ENCODE results near the gene TIMM17B. TPM values are rescaled to one million over a fixed set of nuclear protein-coding genes. Genes with fewer than 3 reads are reported as not detected.
A peak's percentile ranks its signal among the peaks of the same experiment; 100 is the strongest.
"Not testable (repeated sequence)": the region's sequence is repeated elsewhere in the genome, so short reads cannot be mapped to it uniquely, and the experiment has no call there.

The TIMM17B gene
- total RNA-seq, 1 experiment from 2014 or later, result 41.2 TPM

- no peak for DNase-seq (ENCODE audit: low read depth)
Measured at GRCh38 chrX:48894891-48895290, 2.7 kb downstream of the TIMM17B start.

GRCh38 chrX:48893556-48894348 lies 3.8 kb downstream of the TIMM17B start:
- DNase-seq (ENCODE audit: low read depth), result no peak

- no peak for DNase-seq (ENCODE audit: low read depth)
Measured at GRCh38 chrX:48892896-48893295, 4.7 kb downstream of the TIMM17B start.

- DNase-seq (ENCODE audit: low read depth), result peak; percentile 78
Measured at GRCh38 chrX:48891402-48892288, 5.9 kb downstream of the TIMM17B start.

GRCh38 chrX:48890934-48891401 lies 6.6 kb downstream of the TIMM17B start:
- no peak for DNase-seq (ENCODE audit: low read depth)

GRCh38 chrX:48890296-48890925 lies 7.2 kb downstream of the TIMM17B start:
- no peak for DNase-seq (ENCODE audit: low read depth)

GRCh38 chrX:48886586-48886985 lies 11.0 kb downstream of the TIMM17B start:
- DNase-seq (ENCODE audit: low read depth), result not testable (repeated sequence)

- DNase-seq (ENCODE audit: low read depth), result no peak
Measured at GRCh38 chrX:48883729-48884128, 13.8 kb downstream of the TIMM17B start.

- not testable (repeated sequence) for DNase-seq (ENCODE audit: low read depth)
Measured at GRCh38 chrX:48876944-48877343, 20.6 kb downstream of the TIMM17B start.

- not testable (repeated sequence) for DNase-seq (ENCODE audit: low read depth)
Measured at GRCh38 chrX:48872017-48872416, 25.6 kb downstream of the TIMM17B start.

GRCh38 chrX:48864210-48864609 lies 33.4 kb downstream of the TIMM17B start:
- DNase-seq (ENCODE audit: low read depth), result peak; percentile 49

- no peak for DNase-seq (ENCODE audit: low read depth)
Measured at GRCh38 chrX:48854898-48855297, 42.7 kb downstream of the TIMM17B start.

GRCh38 chrX:48854121-48854804 lies 43.3 kb downstream of the TIMM17B start:
- DNase-seq (ENCODE audit: low read depth), result not testable (repeated sequence)

GRCh38 chrX:48853494-48853893 lies 44.1 kb downstream of the TIMM17B start:
- DNase-seq (ENCODE audit: low read depth), result not testable (repeated sequence)

GRCh38 chrX:48852857-48853256 lies 44.7 kb downstream of the TIMM17B start:
- DNase-seq (ENCODE audit: low read depth), result no peak

- no peak for DNase-seq (ENCODE audit: low read depth)
Measured at GRCh38 chrX:48848847-48849246, 48.7 kb downstream of the TIMM17B start.

Other genes with a start within 250 kb of the TIMM17B start
- not detected in 2 replicates for gene WAS, start 214.0 kb downstream of the TIMM17B start, total RNA-seq (2014; rRNA removed)
- gene SUV39H1, start 201.0 kb downstream of the TIMM17B start, total RNA-seq (2014; rRNA removed), result 13.0 and 14.8 TPM in 2 replicates
- not detected in 2 replicates for gene GLOD5, start 136.0 kb downstream of the TIMM17B start, total RNA-seq (2014; rRNA removed)
- gene GATA1, start 111.2 kb downstream of the TIMM17B start, total RNA-seq (2014; rRNA removed), result not detected in 2 replicates
- gene HDAC6, start 95.7 kb downstream of the TIMM17B start, total RNA-seq (2014; rRNA removed), result 49.1 and 71.2 TPM in 2 replicates
- not detected in 2 replicates for gene ERAS, start 71.3 kb downstream of the TIMM17B start, total RNA-seq (2014; rRNA removed)
- 1.8 and 3.2 TPM in 2 replicates for gene PCSK1N, start 62.2 kb downstream of the TIMM17B start, total RNA-seq (2014; rRNA removed)
- 43.9 and 53.2 TPM in 2 replicates for gene PQBP1, start 162 bp upstream of the TIMM17B start, total RNA-seq (2014; rRNA removed)
- 25.4 and 30.4 TPM in 2 replicates for gene SLC35A2, start 13.9 kb upstream of the TIMM17B start, total RNA-seq (2014; rRNA removed)
- 8.8 and 10.7 TPM in 2 replicates for gene PIM2, start 21.3 kb upstream of the TIMM17B start, total RNA-seq (2014; rRNA removed)
- 27.8 and 40.2 TPM in 2 replicates for gene OTUD5, start 59.8 kb upstream of the TIMM17B start, total RNA-seq (2014; rRNA removed)
- gene KCND1, start 74.1 kb upstream of the TIMM17B start, total RNA-seq (2014; rRNA removed), result 0.32 and 0.69 TPM in 2 replicates
- 22.3 and 25.5 TPM in 2 replicates for gene GRIPAP1, start 104.5 kb upstream of the TIMM17B start, total RNA-seq (2014; rRNA removed)
- gene TFE3, start 145.6 kb upstream of the TIMM17B start, total RNA-seq (2014; rRNA removed), result 58.9 and 61.5 TPM in 2 replicates
- not detected in 2 replicates for gene CCDC120, start 161.2 kb upstream of the TIMM17B start, total RNA-seq (2014; rRNA removed)
- 17.5 and 18.5 TPM in 2 replicates for gene PRAF2, start 176.2 kb upstream of the TIMM17B start, total RNA-seq (2014; rRNA removed)
- 44.9 and 52.1 TPM in 2 replicates for gene WDR45, start 182.1 kb upstream of the TIMM17B start, total RNA-seq (2014; rRNA removed)
- 25.4 and 26.2 TPM in 2 replicates for gene GPKOW, start 226.0 kb upstream of the TIMM17B start, total RNA-seq (2014; rRNA removed)

Data from LHCN-M2 (cell line).